GM12873 (cell line): ENCODE results near the gene ICA1.

Source experiments
- TF ChIP-seq, protein P1 (sequence below): IDR thresholded peaks from 2 replicates; pipeline ENCODE4 v1.5.1; 2012; ENCODE audit warnings: low read depth, mild to moderate bottlenecking, moderate library complexity, low read length, control low read depth; ENCODE audit not compliant: insufficient read depth; ENCODE audit errors: missing control alignments

ICA1 gene

DNA sequence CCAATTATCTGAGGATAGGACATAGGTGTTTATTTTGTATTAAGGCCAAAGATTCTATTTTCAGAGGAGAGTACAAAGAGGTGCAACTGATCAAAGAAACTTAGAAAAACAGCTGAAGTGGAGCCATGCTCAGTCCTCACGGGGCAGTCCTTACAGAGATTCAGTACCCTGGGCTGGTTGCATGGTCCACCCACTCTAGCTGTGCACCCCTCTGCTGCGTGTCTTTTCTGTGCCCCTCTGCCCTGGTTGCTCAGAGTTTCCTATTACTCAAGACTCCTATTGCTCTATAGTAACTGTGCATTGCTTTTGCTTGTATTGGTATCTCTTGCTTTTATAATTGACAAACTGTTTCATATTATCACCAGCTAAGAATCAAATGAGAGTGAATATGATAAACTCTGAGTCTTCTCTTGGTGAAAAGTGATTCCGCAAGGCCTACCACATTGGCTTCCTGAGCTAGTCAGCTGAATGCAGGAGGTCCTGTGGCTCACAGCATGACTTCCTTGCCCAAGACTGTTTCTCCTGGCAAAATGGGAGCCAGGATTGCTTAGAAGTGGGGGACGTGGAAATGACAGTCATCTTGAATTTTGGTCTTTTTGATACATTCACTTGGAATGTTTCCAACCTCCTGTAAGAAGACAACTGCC is 156.4 kb downstream of the ICA1 start:
- TF ChIP-seq, protein P1, sequence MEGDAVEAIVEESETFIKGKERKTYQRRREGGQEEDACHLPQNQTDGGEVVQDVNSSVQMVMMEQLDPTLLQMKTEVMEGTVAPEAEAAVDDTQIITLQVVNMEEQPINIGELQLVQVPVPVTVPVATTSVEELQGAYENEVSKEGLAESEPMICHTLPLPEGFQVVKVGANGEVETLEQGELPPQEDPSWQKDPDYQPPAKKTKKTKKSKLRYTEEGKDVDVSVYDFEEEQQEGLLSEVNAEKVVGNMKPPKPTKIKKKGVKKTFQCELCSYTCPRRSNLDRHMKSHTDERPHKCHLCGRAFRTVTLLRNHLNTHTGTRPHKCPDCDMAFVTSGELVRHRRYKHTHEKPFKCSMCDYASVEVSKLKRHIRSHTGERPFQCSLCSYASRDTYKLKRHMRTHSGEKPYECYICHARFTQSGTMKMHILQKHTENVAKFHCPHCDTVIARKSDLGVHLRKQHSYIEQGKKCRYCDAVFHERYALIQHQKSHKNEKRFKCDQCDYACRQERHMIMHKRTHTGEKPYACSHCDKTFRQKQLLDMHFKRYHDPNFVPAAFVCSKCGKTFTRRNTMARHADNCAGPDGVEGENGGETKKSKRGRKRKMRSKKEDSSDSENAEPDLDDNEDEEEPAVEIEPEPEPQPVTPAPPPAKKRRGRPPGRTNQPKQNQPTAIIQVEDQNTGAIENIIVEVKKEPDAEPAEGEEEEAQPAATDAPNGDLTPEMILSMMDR: no peak

DNA sequence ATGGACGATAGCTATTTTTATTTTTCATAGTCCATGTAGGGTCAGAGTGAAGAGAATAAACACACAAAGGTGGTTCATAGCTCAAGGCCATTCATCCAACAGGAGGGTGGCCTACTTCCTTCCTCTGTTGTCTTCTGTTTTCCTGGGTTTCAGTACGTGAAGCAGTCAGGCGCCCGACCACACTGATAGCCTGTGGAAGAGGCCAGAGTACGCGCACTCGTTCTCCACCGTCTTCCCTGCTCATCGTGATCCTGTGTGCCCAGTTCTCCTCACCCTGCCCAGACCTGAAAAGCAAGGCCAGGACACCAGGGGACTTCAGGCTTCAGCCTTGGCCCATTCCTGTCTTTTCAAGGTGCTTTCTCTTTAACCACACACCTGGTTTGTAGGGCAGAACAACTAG is 158.7 kb downstream of the ICA1 start:
- TF ChIP-seq, protein P1: no peak

DNA sequence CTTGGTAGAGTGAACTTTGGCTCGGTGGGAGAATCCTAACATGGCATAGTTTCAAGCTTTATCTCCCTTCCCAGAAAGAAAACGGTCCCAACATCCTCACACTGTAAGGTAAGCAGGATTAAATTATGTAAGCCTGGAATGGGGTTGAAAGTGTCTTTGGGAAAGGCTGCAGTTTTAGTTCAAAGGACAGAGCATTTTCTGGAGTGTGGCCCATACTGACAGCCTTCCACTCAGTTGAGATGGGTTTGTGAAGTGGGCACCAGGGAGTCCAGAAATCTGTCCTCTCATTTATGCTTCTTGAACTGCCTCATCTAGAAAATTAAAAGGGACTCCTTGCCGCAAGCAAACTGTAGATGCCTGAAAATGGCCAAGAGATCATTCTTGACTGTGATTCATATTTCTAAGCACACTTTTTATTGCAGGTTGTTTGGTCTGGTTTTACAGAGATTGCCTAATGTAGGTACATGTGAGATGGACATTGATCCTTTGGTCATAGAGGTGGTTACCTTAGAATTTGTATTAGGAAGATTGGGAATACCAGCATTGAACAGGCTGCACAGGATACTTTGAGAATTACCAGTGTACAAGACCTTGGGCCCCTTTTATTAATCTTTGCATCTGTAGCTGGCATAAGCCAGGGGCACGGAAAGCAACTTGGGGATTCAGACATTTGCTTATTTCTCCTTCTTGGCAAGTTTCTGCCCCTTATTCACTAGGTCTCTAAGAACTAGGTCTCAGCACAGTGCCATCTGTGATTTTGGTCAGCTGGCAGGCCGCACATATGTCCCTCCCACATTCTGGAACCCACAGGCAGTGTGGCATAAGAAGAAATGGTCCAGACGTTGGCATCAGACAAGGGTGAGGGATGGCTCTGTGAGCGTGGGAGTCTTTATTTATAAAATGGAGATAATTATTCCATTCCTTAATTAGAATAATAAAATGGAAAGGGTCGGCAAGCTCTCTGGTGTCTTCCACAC is 167.5 kb downstream of the ICA1 start:
- TF ChIP-seq, protein P1: no peak

DNA sequence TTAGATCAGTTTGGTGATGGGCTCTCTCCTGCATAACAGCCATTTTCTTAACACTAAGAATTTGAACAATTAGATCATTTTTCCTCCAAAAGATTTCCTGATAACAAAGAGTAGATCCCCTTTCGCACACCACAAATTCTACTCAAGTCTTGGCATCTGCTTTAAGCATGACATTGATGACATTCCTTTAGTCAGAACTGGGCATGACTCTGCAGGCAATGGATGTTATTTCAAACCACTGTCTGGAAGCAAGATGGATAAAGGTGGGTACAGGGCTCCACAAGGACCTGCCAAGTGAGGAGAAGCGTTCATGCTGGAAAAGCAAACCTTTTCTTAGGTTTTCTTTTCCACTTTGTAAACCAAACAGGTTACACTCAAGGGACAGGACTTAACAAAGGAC is 169.8 kb downstream of the ICA1 start:
- TF ChIP-seq, protein P1: no peak

DNA sequence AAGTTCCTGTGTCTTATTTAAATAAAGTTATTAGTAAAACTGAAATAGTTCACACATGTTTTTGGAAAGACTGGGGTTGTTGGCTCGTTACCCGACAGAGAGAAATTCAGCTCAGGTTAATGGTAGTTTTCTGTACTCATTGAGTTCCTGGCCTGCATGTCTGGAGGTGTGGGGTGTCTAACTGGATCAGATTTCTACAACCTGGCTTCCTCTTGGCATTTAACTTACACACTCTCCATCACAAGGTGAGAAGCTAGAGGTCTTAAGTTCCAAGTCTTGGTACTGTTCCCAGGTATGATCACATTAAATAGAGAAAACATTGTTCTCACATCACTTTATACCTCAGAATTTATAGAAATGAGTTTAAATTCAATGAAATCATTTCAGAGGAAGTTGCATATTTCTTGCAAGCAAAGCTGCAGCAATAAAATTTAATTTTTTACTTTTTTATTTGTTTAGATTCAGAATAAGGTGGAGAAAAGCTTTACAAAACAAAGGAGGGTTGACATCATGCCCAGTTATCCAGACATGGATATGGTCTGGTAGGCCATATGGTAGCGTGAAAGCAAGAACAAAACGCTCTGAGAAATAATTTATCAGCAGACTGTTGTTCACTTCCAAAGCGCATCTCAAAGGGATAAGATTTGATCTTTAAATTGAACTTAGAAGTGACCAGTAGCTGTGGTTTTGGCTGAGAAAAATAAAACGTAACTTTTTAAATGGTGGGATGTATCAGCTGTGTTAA is 172.8 kb downstream of the ICA1 start:
- TF ChIP-seq, protein P1: no peak

DNA sequence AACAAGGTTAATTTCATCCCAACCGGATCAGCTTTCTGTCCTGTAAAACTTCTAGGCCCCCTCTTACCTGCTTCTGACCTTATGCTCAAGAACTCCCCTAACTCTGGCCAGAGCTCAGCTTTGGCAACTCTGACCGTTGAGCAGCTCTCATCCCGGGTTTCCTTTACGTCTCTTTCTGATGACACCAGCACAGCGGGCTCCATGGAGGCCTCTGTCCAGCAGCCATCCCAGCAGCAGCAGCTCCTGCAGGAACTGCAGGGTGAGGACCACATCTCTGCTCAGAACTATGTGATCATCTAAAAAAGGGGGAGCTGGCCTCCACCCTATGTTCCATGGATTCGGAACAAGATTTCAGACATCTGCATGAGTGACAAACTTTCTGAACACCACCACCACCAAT is 175.7 kb downstream of the ICA1 start:
- TF ChIP-seq, protein P1: no peak

DNA sequence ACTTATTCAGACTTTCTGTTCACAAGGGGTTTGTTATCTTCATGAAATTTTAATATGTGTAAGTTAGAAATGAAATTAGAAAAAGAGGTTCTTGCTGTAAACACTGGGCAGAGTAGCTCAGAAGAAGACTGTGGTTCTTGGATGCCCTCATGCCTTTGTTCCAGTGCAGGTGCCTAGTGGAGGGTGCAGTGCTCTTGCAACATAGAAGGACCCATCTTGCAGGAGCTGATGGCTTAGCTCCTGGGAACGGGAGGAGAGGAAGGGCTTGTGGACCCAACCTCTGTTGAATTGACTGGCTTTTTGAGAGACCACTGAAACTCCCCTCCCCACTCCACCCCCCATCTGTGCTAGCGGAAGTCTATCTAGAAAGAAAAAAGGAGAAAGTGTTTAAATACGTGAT is 176.5 kb downstream of the ICA1 start:
- TF ChIP-seq, protein P1: no peak
